Kidney glomerular epithelial cell (primary cell): ENCODE measurements around the gene APLP2.

Source experiments
- DNase-seq: peaks from one replicate; lab custom pipeline; 2025; lab: John Stamatoyannopoulos, UW

Gene APLP2

DNA sequence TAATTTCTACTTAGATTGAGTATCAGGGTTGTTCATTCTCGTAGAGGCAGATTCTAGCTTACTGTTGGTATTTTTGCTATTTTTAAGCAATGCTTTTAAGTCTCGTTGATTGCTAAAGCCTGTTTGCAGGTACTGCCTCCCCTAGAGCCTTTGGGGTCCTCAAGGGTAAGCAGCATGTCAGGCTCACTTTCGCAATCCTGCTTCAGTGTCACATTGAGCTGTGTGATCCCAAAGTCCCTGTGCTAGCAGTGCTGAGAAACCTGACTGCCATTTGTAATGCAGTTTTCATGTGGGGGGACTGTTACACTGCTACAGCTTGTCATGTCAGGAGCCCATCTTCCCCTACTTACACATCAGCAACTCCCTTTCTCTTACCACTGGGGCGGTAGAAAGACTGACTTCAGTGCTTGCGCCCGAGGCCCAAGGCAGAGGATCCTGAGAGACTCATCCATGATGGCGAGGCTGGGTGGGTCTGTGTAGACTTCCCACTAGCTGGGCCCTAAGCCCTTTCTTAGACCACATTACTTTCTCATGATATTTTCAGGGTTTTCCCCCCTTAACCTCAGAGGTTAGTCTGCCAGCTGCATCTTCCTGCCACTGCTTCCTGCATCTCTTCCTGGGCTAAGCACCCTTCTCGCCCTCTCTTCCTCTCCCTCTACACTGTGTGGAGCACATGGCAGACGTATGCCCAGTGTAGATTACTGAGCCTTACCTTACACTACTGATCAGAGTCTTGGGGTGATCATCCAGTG is 49.1 kb downstream of the APLP2 start:
- DNase-seq, result no peak

DNA sequence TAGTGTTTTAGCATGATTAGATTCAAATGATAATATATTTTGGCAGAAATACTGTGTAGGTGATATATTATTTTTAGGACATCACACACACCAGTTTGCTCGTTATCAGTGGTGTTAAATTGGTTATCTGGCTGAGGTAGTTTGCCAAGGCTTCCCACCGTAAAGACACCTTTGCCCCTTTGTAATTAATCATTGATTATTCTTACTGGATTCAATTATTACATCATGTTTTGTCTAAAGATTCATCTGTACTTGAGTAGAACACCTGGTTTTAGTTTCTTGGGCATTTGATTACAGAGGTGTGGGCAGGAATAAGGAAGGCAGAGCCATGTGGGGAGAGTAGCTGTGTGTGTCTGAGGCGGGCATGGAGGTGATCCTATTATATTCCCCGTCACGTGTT is 50.4 kb downstream of the APLP2 start:
- no peak for DNase-seq

GRCh38 chr11:130121445-130121978 is 51.8 kb downstream of the APLP2 start:
- no peak for DNase-seq

GRCh38 chr11:130122141-130122575 is 52.5 kb downstream of the APLP2 start:
- DNase-seq, result no peak

GRCh38 chr11:130123414-130124040 is 53.8 kb downstream of the APLP2 start:
- DNase-seq, result no peak

- DNase-seq, result peak; percentile 7
These were observed 54.4 kb downstream of the APLP2 start for GRCh38 chr11:130124096-130124495.

DNA sequence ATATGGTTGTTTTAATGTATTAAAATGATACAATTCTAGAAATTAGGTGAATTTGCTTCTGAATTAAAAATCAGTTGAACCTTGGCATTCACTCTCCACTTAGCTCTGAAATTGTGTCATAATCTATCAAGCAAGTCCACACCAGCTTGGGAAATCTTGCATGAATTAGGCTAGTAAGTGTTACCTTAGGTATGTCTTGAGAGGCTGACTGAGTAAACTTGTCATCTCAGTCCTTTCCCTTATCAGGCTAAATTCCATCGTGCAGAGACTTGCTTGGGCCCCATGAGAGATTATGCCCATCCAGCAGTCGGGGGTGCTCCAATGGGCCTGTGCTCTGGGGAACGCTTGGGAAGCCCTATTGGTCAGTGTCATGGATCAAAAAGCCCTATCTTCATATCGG is 55.9 kb downstream of the APLP2 start:
- DNase-seq, result no peak

- no peak for DNase-seq
These were observed 56.8 kb downstream of the APLP2 start for GRCh38 chr11:130126516-130126915.

DNA sequence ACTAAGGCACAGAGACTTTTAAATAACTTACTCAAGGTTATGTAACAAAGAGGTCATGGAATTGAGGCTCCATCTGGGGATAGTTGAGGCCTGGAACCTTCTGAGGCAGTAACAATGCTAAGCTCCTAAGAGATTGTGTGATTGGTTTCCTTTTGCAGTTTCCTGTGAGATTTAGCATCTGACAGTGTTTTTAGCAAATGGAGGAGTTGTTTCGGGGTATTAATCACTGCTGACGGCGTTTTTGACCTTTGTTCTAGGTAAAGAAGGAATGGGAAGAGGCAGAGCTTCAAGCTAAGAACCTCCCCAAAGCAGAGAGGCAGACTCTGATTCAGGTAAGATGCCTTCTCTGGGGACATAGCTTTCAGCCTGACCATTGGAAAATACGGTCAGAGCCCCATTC is 57.8 kb downstream of the APLP2 start:
- DNase-seq, result no peak

DNA sequence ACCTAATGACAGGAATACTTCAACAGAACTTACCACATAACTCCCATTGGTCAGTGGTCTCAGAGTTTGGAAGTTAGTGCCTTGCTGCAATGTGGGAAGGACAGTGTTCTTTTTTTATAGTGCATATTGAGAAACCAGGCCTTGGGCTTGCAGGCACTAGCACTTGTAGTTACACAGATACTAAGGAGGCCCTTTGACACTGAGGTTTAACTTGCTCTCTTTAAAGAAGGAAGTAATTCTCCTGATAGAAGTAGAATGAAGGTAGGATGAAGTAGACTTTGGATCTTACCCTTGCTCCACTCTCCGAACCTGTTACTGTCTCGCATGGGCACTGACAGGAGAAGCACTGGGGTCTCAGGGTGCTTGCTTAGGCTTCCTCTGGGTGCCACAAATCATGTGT is 58.9 kb downstream of the APLP2 start:
- no peak for DNase-seq

GRCh38 chr11:130129922-130130321 is 60.2 kb downstream of the APLP2 start:
- DNase-seq, result no peak

GRCh38 chr11:130131961-130132850 is 62.5 kb downstream of the APLP2 start:
- peak; percentile 66 for DNase-seq

DNA sequence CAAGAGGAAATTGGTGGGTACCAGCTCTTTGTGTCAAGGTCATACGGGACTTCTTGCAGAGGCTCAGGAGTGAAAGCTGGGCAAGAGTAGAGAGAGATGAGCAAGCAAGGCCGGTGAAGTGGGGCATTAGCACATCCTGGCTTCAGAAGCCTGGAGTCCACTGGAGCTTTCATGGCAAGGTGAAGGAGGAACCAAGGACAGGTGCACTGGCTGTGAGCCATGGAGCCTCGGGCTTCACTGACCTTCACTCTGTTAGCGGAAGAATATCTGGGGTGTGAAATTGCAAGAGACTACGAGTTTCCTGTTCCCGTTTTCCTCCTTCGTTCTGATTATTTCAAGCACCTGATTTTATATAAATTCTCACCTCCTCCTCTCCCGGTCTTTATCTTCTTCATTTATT is 64.0 kb downstream of the APLP2 start:
- DNase-seq, result no peak

GRCh38 chr11:130136107-130136506 is 66.4 kb downstream of the APLP2 start:
- DNase-seq, result no peak

- DNase-seq, result no peak
These were observed 68.3 kb downstream of the APLP2 start for GRCh38 chr11:130137999-130138398.

DNA sequence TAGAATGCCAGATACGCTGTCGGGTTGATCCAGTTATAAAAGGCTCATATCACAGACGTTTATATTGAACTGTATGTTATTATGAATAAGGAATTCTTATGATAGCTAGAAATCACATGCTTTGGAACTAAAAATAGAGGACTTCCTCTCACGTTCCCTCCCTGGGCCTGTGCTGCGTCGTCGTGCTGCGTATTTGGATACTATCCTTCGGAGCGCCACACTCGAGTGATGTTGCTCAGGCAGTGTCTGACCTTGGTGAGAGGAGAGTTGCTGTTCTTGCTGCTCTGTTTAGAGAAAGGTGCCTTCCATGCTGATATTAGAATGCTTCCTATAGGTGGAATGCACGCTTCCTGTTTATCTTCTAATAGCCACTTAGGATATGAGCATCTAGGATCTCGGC is 69.7 kb downstream of the APLP2 start:
- DNase-seq, result no peak

DNA sequence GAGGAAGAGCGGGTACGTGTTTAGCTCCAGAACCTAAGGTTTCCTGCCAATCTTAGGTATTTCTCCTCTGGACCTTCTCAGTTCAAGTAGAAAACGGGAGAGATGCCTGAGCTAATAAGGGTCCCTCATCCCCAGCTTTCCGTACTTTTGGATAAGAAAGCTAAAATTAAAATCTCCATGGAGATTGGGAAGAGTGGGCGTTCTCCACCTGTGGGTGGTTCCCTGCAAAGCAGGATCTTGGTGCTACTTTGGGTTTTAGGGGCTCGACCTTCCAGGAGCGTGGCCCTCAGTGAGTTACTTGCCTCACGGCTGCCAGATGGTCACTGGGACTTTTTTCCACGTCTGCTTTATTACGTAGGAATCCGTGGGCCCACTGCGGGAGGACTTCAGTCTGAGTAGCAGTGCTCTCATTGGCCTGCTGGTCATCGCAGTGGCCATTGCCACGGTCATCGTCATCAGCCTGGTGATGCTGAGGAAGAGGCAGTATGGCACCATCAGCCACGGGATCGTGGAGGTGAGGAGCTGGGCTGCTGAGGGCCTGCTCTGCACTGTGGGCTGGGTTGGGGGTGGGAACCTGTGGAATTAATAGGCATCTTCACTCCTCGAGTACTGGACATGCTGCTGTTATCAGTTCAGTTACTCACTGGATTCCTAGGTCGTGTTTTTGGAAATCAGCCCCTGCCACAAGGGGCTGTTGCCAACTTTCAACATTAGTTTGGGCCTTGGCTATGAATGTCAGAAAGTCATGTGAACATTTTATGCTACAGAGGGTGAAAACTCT is 72.1 kb downstream of the APLP2 start:
- DNase-seq, result no peak

- DNase-seq, result no peak
These were observed 74.4 kb downstream of the APLP2 start for GRCh38 chr11:130144141-130144540.

- no peak for DNase-seq
These were observed 75.2 kb downstream of the APLP2 start for GRCh38 chr11:130144861-130145281.

DNA sequence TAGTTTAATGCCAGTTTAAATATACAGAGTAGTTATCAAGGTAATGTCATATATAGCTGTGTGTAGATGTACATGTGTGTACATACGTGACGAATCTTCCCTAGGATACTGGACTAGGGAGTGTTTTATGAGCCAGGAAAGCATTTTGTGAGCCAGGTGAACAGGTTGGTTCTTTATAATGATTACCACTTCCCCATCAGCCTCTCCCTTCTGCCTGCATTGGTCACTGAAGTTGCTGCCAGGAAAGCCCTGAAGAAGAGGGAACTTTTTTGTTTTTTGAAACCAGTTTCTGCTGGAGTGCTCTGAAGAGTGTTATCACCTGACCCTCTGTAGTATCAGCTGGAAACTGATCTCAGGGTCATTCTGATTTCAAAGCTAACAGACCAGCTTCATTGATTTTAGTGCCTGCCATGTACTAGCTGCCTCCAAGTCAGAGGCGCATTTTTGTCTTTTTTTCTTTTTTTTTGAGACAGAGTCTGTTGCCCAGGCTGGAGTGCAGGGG is 75.7 kb downstream of the APLP2 start:
- DNase-seq, result no peak

DNA sequence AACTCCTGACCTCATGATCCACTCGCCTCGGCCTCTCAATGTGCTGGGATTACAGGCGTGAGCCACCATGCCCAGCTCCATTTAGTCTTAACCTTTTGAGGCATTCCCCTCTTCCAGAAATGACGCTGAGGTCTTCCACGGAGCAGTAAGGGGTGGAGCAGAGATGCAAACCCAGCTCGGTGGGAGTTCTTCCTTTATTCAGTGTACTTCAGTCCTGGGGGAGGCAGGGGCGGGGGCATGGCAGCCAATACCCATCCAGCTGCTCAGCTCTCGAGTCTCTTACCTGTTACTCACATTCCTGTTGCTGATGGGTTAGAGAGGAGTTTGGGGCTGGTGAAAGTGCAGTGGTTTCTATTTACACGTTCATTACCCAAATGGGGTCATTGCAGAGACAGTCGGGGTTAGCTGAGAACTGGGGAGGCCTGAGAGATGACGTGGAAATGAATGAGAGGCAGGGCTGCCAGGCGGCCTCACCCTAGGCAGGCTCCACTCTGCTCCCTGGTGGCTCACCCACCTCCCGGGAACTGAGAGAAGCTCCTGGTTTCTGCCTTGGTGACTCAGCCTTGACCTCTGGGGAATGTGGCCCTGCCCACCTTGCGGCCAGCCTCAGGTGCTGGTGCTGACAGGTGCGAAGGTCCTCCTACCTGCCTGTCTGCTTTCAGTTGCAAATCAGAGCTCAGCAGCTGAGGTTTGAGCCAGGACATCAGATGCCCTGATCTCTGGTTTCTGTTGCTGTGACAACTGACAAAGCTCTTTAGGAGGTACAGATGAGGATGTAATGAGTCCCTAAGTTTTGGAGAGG is 76.5 kb downstream of the APLP2 start:
- peak; percentile 11 for DNase-seq
